Iris pigment epithelial cell (primary cell): ENCODE measurements around the gene NFATC2.
A peak's percentile ranks its signal among the peaks of the same experiment; 100 is the strongest.
"Not testable (repeated sequence)": the region's sequence is repeated elsewhere in the genome, so short reads cannot be mapped to it uniquely, and the experiment has no call there.

Source experiments
- DNase-seq: peaks from one replicate; pipeline ENCODE4 v3.0.0-alpha.2; 2011; ENCODE audit warnings: low read depth

NFATC2 gene

DNA sequence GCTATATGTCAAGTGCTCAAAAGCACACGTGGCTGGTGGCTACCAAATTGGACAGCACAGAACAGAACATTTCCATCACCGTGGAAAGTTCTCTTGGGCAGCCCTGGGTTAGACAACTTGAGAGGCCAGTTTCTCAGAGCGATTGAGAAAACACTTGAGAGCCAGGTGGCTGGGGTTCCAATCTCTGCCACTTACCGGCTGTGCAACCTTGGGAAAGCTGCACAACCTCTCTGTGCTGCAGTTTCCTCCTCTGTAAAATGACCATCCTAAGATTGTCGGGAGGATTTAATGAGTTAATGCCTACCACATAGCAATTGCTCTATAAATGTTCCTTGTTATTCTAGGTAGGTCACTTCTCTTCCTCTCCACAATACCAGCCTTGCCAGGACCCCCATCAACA, 25.1 kb upstream of the NFATC2 start:
- no peak for DNase-seq

DNA sequence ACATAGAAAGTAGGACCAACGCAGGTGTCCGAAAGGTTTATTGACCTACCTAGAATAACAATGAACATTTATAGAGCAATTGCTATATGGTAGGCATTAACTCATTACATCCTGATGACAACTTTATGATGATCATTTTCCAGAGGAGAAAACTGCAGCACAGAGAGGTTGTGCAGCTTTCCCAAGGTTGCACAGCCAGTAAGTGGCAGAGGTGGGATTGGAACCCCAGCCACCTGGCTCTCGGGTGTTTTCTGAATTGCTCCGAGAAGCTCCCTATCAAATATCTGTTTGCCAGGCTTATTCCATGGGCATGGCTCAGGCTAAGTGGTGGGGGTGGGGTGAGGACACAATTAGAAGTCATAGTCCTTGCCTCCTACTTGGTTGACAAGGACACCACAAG, 24.1 kb upstream of the NFATC2 start:
- DNase-seq = no peak

DNA sequence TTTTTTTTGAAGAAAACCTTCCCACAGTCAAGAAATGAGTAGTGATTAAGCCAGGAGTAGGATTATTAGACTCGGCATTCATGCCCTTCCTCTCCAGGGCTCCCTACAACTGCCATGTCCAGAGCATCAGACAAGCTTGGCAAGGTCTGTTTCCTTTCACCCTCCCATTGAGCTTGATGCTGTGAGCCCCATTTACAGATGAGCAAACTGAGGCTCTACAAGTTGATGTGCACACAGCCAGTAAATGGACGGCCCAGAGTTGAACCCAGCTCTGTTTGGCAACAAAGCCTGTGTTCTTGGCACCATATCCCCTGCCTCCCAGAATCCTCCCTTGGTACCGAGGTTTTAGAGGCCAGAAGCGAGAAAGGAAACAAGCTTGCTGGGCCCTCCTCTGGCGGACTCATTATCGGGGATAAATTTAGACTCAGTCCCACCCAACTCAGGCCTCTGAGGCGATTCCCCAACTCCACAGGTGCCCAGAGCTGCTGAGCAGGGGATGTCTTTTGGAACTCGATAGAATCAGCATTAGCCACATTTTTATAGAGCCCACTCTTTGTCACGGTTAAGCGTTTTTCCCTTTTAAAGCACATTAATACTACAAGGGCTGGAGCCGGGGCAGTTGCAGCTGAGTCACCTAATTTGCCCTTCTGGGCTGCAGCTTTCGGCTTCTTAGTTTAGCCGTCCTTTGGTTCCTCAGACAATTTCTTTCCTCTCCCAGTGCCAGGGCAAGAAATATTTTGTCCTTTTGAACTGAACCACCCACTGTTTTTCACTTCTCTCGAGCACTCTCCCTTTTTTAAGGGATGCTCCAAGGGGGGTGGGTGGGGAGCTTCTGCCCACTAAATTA, 23.0 kb upstream of the NFATC2 start:
- peak; percentile 26 for DNase-seq

DNA sequence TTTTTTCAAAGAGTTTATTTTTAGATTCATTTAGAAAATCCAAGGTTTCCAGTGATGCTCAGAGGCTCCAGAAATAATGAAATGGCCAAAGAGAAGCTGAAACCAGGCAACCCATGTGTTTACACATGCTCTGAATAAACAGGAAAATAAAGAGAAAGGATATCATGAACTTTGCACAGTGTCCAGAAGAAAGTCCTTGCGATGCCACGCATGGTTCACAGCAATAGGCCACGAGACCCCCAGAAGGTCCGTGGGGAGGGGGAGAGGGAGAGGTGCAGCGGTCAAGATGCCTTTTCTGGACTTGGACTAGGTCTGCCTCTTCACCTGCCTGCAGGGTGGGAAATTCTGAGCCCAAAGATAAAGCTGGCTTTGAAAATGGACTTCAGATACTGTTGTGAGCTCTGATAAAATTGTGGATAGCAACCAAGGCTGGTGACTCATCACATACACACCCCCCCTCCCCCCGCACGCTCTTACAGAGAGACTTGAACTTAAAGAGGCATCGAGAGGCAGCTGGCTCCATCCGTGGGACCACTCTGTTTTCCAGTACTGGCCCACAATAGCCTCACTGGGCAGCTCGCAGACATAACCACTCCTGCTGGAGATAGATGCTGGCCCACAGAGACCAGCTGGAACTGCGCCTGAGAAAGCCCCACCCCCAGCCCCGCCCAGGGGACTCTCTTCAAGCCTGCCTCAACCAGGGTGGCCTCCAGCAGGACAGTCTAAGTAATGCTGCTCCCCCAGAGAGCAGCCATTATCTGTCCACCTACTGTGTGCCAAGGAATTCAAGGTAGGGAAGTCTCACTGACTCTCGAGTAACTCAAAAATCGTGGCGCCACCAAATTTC, 21.2 kb upstream of the NFATC2 start:
- peak; percentile 88 for DNase-seq

DNA sequence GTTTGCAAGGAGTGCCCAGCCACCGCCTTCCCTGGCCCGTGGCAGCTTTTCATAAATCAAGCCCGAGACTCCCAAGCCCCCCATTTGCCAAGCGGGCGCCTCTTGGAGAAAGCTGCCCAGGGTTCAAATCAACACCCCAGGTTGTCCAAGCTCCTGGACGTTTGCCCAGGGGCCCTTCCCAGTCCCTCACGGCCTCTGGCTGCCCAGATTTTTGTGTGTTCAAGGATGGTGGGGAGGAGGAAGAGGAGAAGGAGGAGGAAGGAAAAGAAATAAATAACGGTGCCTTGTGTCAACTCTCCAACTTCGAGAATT, 20.6 kb upstream of the NFATC2 start:
- no peak for DNase-seq

DNA sequence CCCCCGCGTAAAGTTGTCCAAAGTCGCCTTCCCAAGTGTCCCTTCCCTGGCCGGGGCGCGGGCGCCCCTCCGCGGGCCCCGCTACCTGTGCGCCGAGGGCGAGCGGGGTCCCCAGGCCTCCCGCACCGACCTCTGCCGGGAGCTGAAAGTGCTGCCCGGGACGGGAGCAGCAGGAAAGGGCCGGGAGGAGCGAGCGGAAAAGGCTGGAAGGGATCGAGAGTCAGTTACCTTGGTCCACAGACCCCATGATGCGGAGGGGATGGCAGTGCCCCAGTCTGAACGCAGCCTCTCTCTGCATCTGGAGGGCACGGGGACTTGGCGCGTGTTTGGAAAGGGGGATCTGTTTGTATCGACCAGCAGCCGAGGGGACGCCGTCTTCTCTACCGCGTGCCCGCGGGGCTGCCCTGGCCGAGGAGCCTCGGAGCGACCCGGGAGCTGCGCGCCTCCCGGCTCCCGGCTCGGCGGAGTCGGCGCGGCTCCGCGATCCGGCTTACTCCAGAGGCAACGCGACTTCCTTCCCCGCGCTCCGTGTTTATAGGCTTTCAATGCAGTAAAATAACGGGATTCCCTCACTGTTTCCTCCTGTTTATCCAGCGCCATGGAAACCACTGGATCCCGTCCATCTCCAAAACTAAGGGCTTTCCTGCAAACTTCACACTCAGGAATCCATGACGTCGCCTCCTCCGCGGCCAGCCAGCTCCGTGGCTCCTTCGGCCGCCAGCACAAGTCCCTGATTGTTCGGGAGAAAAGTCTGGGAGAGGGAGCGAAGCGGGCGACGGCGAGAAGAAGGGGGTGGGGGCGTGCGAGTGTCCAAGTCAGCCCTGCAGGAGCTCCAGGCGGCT, 20.0 kb upstream of the NFATC2 start:
- DNase-seq = peak; percentile 86

DNA sequence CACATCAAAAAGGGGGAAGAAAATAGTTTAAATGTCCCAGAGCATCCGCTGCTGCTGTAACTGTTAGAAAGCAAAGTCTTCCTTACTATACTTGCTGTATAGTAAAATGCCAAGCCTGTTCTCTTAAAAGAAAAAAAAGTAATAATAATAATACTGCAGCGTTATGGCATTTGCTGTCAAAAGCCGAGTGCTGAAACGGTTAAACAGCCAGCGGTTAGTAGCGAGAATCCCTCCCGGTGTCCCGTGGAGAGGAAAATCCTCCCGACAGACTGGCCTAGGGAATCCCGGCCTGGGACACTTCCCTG, 19.5 kb upstream of the NFATC2 start:
- no peak for DNase-seq

DNA sequence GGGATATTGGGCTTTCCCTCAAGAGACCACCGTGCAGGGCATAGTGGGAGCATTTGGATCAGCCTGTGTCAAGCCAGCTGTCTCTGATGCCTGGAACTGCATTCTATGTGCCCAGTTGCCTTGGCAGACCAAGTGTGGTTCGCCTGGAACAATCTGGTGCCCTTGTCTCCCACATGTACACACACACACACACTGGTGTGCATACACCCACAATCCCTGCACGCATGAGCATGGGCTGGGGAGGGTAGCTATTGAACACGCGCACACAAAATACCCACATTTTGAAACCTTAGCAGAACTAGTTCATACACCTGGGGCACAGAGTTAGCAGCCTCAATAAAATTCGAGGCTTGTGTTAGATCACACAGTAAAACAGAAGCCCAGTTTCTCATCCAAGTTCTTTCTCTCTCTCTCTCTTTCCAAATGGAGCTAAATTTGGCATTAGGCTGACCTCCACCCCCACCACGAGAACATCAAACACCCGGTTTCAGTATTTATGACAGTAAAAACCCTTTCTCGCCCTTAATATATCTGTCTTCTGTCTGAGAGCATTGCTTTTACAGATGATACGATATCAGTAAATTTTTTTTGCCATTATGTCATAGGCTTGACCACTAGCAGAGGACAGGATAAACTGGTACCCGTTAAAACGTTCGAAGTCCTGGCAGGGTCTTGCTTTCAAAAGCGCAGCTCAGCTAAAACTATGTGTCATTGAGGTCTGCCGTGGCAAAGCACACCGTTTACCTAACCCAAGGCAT, 18.2 kb upstream of the NFATC2 start:
- DNase-seq = no peak

DNA sequence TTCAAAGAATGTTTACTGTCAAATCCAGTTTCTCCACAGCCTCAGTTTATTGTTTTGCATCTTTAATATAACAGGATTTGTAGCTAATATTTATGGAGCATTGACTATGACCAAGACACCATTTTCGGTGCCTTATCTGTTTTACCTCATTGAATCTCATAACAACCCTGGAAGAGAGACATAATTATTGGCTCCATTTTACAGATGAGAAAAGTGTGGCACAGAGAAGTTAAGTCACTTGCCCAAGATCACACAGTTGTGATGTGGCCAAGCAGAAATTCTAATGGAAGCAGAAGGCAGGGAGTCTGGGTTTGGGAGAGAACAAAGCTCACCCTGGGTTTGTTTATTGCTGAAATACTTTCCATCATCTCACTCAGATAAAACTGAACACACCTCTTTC, 17.5 kb upstream of the NFATC2 start:
- DNase-seq = no peak

DNA sequence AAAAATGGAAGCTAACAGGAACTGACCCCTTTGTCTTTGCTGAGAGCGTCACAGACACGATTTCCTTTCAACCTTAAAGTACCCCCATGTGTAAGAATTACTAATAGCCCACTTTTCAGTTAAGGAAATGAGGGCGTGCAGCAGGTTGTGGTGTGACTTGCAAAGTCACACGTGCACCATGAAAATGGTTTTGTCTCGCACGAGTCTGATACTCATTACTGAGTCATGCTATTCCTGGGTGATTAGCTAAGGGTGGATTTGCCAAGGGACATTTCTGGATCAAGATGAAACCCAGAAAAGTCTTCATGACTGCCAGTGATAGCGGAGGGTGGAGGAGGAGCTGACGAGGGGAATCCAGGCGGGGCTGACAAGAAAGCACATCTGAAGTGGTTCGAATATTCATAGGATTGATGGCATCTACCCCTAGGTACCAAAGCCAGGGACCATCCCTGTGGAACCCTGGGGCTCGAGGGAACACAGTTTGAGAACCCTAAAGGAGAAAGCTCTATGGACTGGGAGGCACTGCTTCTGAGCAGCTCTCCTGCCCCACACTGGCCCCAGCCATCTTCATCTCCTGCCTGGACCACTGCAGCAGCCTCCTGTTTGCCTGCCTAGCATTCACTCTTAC, 12.1 kb upstream of the NFATC2 start:
- no peak for DNase-seq

DNA sequence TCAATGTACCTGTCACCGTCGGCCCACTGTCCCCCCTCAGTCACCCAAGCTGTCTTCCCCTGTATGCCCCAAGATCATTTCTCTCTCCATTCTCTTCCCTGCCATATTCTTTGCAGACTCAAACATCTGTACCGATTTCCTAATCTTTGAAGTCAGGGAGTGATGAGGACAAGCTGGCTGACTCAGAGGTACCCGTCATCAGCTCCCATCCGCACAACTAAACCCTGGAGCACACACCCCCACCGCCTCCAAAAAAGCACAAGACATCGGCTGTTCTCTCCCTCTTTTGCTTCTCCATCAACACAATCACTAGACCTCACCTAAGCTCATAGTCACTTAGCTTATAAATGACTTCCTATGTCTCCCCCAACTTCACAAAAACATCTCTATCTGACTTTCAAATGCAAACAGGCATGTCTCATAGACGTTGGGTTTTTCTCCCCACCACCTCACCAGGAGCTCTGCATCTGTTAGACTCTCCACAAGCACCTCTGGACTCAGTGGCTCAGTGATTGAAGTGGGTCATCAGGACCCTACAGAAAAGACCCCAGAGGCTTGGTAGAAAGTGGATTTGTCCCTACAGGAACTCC, 11.5 kb upstream of the NFATC2 start:
- no peak for DNase-seq

DNA sequence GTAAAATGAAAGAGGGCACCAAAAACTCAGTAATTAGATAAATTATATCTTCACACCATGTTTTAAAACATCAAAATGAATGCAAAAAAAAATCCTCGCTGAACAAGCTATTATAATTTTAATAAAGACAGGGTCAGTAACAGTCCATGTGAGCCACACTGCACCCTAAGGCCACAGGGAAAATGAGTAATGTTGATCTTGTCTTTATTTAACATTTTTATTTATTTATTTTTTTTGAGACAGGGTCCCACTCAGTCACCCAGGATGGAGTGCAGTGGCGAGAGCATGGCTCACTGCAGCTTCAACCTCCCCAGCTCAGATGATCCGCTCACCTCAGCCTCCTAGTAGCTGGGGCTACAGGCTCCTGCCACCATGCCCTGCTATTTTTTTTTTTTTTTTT, 8.7 kb upstream of the NFATC2 start:
- DNase-seq = no peak

DNA sequence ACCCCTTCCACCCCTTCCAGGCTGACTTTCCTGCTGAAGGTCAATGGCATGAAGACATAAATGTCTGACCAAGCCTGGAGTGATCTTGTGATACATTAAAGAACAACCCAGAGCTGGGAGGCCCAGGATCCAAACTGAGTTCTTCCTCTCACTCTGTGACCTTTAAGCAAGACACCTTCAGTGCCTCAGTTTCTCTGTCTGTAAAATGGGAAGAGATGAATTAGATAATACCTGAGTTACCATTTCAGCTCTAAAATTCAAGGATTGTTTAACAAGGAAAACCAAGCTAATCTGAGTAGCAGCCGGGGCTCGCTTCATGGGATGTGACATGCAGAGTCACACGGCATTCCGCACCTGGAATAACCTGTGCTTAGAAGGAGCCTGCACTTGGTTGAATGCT, 7.0 kb upstream of the NFATC2 start:
- DNase-seq = no peak

DNA sequence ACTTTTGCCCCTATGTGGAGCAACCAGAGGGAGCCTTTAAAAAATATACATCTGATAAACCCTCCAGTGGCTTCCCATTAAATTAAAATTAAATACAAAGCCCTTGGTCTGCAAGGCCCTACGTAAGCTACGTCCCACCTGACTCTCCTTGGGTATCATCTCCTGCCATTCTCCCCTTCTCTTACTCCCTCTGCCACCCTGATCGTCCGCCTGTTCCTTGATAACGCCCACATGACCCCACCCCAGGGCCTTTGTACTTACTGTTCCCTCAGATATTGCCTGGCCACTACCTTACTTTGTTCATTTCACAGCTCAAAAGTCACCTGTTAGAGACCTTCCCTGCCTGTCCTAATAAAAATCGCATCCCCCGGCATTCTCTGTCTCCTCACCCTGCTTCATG, 5.4 kb upstream of the NFATC2 start:
- no peak for DNase-seq

DNA sequence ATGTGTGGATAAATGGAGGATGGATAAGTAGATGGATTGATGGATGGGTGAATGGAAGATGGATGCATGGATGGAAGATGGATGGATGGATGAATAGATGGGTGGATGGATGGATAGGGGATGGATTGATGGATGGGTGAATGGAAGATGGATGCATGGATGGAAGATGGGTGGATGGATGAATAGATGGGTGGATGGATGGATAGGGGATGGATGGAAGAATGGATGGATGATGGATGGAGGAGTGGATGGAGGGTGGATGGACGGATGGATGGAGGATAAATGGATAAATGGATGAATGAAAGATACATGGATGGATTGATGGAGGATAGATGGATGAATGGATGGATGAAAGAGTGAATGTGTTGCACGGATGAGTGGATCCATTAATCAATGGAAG, 3.0 kb upstream of the NFATC2 start:
- DNase-seq = no peak

DNA sequence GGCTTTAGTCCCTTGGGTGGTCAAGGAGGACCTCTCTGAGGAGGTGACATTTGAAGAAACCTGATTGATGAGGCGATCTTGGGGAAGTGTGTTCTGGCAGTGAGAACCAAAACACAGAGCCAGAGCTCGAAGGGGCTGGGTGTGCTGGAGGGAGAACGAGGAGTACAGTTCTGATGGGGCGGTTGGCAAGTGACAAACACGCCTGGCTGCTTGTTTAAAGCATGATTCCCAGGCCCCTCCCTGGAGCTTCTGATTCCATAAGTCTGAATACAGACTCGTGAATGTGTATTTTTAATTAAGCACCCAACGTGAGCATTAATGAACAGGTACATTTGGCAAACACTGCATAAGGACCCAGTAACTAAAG, 886 bp upstream of the NFATC2 start:
- DNase-seq = no peak

DNA sequence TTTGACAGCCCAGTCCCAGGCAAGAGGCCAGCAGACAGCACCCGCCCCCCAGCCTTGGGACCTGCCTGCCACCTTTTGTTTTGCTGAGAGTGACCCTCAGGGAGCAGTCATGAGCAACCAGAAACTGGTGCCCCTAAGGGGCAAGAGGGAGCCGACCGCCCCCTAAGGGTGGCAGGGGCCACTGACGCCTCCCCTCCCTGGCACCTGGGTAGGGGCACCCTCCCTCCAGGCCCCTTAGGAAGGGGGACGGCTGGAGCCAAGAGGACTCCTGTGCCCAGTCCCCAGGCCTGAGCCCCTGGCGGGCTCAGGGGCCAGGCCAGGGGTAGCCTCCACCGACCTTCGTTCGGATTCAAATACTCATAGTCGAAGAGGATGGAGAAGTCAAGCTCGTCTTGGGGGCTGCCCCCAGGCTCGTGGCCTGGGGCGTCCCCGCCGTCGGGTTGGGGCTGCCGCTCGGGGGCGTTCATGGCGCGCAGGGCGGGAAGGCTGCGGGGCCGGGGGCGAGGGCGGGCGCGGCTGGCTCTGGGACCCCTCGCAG, 417 bp downstream of the NFATC2 start:
- DNase-seq = no peak

DNA sequence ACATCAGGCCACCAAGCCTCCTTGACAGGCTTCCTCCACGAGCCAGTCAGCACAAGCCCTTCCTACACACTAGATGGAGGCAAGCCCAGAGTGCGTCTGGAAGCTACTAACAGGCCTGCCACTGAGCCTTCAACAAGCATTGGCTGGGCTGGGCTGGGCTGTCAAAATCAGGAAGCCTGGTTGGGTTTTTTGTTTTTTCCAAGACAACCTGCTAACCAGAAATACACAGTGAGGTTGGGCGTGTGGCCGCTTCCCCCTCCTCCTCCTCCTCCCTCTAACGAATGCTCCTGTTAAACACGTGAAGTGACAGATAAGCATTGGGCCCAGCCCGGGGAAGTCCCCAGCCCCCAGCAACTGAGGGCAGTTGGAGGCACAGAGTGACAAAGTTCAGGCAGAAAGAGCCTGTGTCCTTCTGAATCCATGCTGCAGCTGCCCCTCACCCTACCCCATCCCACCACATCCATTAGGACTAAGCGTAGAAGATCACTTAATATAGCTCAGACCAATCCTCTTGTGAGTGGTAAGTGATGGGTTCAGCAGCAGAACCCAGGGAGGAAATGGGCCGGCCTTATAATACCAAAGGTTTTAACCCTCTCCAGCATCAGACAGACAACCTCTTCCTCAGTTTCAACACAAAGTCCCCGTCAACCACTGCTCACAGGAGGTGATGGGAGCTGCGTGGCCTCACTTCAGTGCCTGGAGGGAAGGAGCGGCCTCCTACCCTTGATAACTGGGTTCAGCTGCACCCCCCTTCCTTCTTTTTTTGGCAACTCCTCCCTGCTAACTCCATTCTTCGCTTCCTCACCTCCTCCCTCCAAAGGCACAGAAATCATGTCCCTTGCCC, 1.1 kb downstream of the NFATC2 start:
- peak; percentile 39 for DNase-seq

DNA sequence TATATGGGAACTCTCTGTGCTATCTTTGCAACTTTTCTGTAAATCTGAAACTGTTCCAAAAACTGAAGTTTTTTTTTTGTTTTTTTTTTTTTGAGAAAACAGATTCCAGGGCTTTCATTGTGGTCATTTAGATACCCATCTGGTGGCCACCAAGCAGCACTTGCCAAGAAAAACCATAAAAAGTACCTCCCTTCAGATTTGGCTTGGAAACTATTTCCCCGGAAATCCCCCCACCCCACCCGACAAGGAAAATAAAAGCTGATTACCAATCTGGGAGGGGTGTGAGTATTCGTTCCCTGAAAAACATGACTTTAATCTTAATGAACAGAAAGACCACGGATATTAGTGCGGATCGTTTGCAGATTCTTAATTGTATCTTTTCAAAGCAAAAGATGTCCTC, 1.9 kb downstream of the NFATC2 start:
- DNase-seq = no peak

DNA sequence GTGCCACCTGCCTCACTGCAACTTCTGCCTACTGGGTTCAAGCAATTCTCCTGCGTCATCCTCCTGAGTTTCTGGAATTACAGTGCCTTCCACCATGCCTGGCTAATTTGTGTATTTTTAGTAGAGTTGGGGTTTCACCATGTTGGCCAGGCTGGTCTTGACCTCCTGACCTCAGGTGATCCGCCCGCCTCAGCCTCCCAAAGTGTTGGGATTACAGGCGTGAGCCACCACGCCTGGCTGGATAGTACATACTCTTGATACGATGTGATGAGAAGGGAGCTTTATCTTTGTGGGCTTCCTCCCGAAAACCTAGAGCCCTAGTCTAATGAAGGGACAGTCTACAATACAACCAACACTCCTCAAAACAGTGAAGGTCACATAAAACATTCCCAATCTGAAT, 2.4 kb downstream of the NFATC2 start:
- not testable (repeated sequence) for DNase-seq
